ENCODE results near the gene LRPAP1.

LRPAP1 gene

GRCh38 chr4:3531879-3532750, at the start of gene LRPAP1:
Gene LRPAP1, minus strand, starts transcription at chr4:3532422. Its CDS starts 10 bp downstream, at chr4:3532412.
- TF ChIP-seq GATA3 (IDR thresholded peaks at IDR 0.05; ENCODE audit: low read depth, low read length) (no peak), GATA2 (IDR thresholded peaks at IDR 0.05; ENCODE audit: low read depth, low read length) (no peak)

- no peak for TF ChIP-seq GATA3 (IDR thresholded peaks at IDR 0.05; ENCODE audit: low read depth, low read length)
- TF ChIP-seq GATA2 (IDR thresholded peaks at IDR 0.05; ENCODE audit: low read depth, low read length) = no peak
These were observed 40.9 kb upstream of the LRPAP1 start for GRCh38 chr4:3573131-3573530.

- TF ChIP-seq GATA3 (IDR thresholded peaks at IDR 0.05; ENCODE audit: low read depth, low read length) = no peak
- TF ChIP-seq GATA2 (IDR thresholded peaks at IDR 0.05; ENCODE audit: low read depth, low read length) = no peak
These were observed 40.1 kb upstream of the LRPAP1 start for GRCh38 chr4:3572363-3572762.

- TF ChIP-seq GATA3 (IDR thresholded peaks at IDR 0.05; ENCODE audit: low read depth, low read length) (no peak), GATA2 (IDR thresholded peaks at IDR 0.05; ENCODE audit: low read depth, low read length) (no peak)
These were observed 39.7 kb upstream of the LRPAP1 start for GRCh38 chr4:3571921-3572320.

GRCh38 chr4:3563403-3563802, 31.2 kb upstream of the LRPAP1 start:
- TF ChIP-seq GATA3 (IDR thresholded peaks at IDR 0.05; ENCODE audit: low read depth, low read length) = no peak
- TF ChIP-seq GATA2 (IDR thresholded peaks at IDR 0.05; ENCODE audit: low read depth, low read length) = no peak

- TF ChIP-seq GATA2 (IDR thresholded peaks at IDR 0.05; ENCODE audit: low read depth, low read length) (no peak), GATA3 (IDR thresholded peaks at IDR 0.05; ENCODE audit: low read depth, low read length) (no peak)
These were observed 1.2 kb upstream of the LRPAP1 start for GRCh38 chr4:3533423-3533820.

- TF ChIP-seq GATA2 (IDR thresholded peaks at IDR 0.05; ENCODE audit: low read depth, low read length) (no peak), GATA3 (IDR thresholded peaks at IDR 0.05; ENCODE audit: low read depth, low read length) (no peak)
These were observed 665 bp upstream of the LRPAP1 start for GRCh38 chr4:3532751-3533422.

GRCh38 chr4:3531318-3531878, 824 bp downstream of the LRPAP1 start:
- TF ChIP-seq GATA2 (IDR thresholded peaks at IDR 0.05; ENCODE audit: low read depth, low read length) (no peak; the same call in 1 of the 2 replicates), GATA3 (IDR thresholded peaks at IDR 0.05; ENCODE audit: low read depth, low read length) (no peak)

GRCh38 chr4:3530663-3531254, 1.5 kb downstream of the LRPAP1 start:
- no peak for TF ChIP-seq GATA3 (IDR thresholded peaks at IDR 0.05; ENCODE audit: low read depth, low read length)
- no peak for TF ChIP-seq GATA2 (IDR thresholded peaks at IDR 0.05; ENCODE audit: low read depth, low read length)

GRCh38 chr4:3530051-3530450, 2.2 kb downstream of the LRPAP1 start:
- no peak for TF ChIP-seq GATA2 (IDR thresholded peaks at IDR 0.05; ENCODE audit: low read depth, low read length)
- no peak for TF ChIP-seq GATA3 (IDR thresholded peaks at IDR 0.05; ENCODE audit: low read depth, low read length)

- TF ChIP-seq GATA2 (IDR thresholded peaks at IDR 0.05; ENCODE audit: low read depth, low read length) (no peak), GATA3 (IDR thresholded peaks at IDR 0.05; ENCODE audit: low read depth, low read length) (no peak)
These were observed 2.9 kb downstream of the LRPAP1 start for GRCh38 chr4:3529363-3529762.

GRCh38 chr4:3527914-3528876, 4.0 kb downstream of the LRPAP1 start:
- TF ChIP-seq GATA2 (IDR thresholded peaks at IDR 0.05; ENCODE audit: low read depth, low read length) (no peak), GATA3 (IDR thresholded peaks at IDR 0.05; ENCODE audit: low read depth, low read length) (no peak)

Data from SH-SY5Y (cell line).